ENCODE data around the gene SASH1.

- TF ChIP-seq CTCF (conservative IDR thresholded peaks at IDR 0.05; ENCODE audit: low read depth, low read length), result no peak
- no peak for TF ChIP-seq EZH2 (IDR thresholded peaks at IDR 0.05; ENCODE audit: low read length, unreplicated experiment)
- no peak for TF ChIP-seq EZH2phosphoT487 (IDR thresholded peaks at IDR 0.05; ENCODE audit: borderline replicate concordance, low read length)
Measured at GRCh38 chr6:148572676-148573335, 230.2 kb downstream of the SASH1 start.

Measured in PC-3 (cell line).